ENCODE measurements around the gene CUL1.

Gene CUL1

GRCh38 chr7:148735967-148736366 lies 37.3 kb downstream of the CUL1 start:
- no peak overlapping the region for H3K4me3 ChIP-seq (ENCODE audit: low read depth, low read length)
- no peak for TF ChIP-seq CTCF (IDR thresholded peaks at IDR 0.05; ENCODE audit: borderline replicate concordance, insufficient read depth, low read depth, low read length)

- no peak for TF ChIP-seq CTCF (IDR thresholded peaks at IDR 0.05; ENCODE audit: borderline replicate concordance, insufficient read depth, low read depth, low read length)
- H3K4me3 ChIP-seq (ENCODE audit: low read depth, low read length): no peak overlapping the region
Observed at GRCh38 chr7:148738737-148739535, 40.2 kb downstream of the CUL1 start.

GRCh38 chr7:148746135-148746534 lies 47.4 kb downstream of the CUL1 start:
- H3K4me3 ChIP-seq (ENCODE audit: low read depth, low read length): no peak overlapping the region
- TF ChIP-seq CTCF (IDR thresholded peaks at IDR 0.05; ENCODE audit: borderline replicate concordance, insufficient read depth, low read depth, low read length): no peak

- no peak for TF ChIP-seq CTCF (IDR thresholded peaks at IDR 0.05; ENCODE audit: borderline replicate concordance, insufficient read depth, low read depth, low read length)
- no peak overlapping the region for H3K4me3 ChIP-seq (ENCODE audit: low read depth, low read length)
Observed at GRCh38 chr7:148747274-148747673, 48.6 kb downstream of the CUL1 start.

- TF ChIP-seq CTCF (IDR thresholded peaks at IDR 0.05; ENCODE audit: borderline replicate concordance, insufficient read depth, low read depth, low read length): no peak
- no peak overlapping the region for H3K4me3 ChIP-seq (ENCODE audit: low read depth, low read length)
Observed at GRCh38 chr7:148750442-148751355, 52.0 kb downstream of the CUL1 start.

GRCh38 chr7:148753224-148753623 lies 54.5 kb downstream of the CUL1 start:
- H3K4me3 ChIP-seq (ENCODE audit: low read depth, low read length): no peak overlapping the region
- TF ChIP-seq CTCF (IDR thresholded peaks at IDR 0.05; ENCODE audit: borderline replicate concordance, insufficient read depth, low read depth, low read length): no peak

Data from GM12875 (cell line).